ENCODE measurements around the gene TSPEAR. TPM values are rescaled to one million over a fixed set of nuclear protein-coding genes. Genes with fewer than 3 reads are reported as not detected.
"Not testable (repeated sequence)": the region's sequence is repeated elsewhere in the genome, so short reads cannot be mapped to it uniquely, and the experiment has no call there.

TSPEAR gene
- total RNA-seq, 1 donor from 2014 or later: 1.0 TPM

DNA sequence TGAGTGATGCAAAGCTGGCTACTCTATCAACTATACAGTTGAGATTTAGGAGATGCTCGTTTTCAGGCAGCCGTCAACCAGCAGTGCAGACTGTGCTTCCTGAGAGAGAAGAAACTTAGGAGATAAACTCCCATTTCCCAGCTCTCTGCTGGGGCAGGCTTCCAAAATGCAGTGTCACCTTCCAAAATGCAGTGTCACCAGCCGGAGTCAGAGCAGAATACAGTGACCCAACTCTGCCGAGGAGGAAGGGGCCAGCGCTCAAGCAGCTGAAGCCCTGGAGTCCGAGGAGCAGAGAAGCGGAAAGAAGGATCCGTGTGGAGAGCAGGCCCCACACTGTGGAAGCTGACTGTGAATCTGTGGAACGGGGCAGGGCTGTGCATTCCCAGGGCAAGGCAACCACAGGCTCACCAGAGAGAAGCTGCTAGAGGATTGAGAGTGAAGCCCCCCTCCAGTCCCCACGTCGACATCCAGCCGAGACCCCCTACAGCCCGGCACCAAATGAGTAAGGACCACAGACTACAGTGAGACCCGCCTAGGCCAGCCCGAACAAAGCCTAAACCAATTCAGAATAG, 28.7 kb downstream of the TSPEAR start:
- DNase-seq: no peak

DNA sequence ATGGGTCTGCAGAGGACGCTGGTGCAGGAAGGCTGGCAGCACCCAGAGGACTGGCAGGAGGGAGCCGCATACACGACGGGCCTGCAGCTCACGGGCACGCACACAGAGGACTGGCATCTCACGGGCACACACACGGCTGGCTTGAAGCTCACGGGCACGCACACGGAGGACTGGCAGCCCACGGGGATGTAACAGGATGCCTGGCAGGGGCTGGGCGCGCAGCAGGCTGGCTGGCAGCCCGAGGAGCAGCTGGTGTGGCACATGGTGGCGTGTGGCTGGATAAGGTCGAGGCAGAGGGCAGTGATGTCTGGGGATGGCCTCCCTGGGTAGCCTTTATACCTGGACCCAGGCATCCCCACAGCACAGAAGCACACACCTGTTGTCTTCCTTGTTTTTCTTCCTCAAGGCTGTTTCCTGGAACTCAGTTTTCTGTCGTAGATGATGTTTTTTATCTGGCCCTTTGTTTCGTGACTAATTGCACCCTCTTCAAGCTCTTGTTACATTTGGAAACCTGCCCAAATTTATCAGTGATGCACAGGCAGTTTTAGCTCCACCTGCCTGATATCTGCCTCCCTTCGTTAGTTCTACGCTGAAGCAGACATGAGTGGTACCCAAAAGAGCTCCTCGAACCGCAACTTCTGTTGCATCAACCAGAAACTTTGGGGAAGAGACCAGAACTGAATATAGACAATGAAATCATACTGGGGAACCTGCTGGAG, 29.4 kb downstream of the TSPEAR start, which contains the start of gene KRTAP12-1:
Gene KRTAP12-1, minus strand, starts transcription at position 303 of the 719 bp plus-strand sequence. Its CDS starts 40 bp downstream, at position 263.
- peak; percentile 15 for DNase-seq

DNA sequence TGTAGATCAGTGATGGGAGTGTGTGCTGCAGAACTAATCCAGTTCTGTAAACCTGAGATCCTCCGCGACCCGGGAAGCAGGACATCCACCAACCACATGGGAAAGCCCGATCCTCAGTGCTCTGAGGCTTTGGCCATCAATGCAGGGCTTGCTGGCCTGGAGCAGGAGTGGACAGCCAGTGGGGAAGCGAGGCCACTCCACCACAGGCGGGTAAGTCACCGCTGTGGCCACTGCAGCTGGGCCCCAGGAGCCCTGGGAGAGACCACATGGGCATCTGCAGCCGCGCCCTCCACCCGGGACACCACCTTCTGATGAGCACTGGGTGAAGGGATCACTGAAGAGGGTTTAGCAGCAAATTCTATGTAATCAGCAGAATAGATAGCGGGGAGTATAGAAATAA, 30.2 kb downstream of the TSPEAR start:
- DNase-seq: no peak

GRCh38 chr21:44677881-44678280, 33.5 kb downstream of the TSPEAR start:
- DNase-seq: no peak

DNA sequence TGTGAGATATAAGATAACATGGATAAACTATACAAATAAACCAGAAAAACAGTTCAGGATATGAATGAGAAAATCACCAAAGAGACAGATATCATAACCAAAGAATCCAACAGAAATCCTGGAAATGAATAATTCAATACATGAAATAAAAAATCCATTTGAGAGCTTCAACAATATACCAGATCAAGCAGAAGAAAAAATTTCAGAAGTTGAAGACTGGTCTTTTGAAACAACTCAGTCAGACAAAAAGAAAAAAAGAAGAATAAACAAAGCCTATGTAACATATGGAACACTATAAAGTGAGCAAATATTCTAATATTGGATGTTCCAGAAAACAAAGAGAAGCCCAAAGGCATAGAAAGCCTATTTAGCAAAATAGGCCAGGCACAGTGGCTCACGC, 39.5 kb downstream of the TSPEAR start:
- no peak for DNase-seq

- no peak for DNase-seq
Observed at GRCh38 chr21:44670642-44671432, 40.5 kb downstream of the TSPEAR start.

DNA sequence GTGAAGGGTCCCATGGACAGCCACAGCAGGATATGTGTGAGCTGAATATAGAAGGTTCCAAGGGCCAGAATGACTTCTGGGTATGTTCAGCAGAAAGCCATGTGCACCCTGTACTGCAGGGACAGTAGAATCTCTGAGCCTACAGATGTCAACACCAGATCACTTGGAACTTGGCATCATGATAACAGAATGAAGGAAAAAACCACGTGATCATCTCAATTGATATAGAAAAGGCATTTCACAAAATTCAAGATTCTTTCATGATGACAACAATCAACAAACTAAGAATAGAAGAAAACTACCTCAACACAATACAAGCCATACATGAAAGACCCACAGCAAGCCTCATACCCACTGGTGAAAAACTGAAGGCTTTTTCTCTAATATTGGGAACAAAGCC, 43.8 kb downstream of the TSPEAR start:
- no peak for DNase-seq

DNA sequence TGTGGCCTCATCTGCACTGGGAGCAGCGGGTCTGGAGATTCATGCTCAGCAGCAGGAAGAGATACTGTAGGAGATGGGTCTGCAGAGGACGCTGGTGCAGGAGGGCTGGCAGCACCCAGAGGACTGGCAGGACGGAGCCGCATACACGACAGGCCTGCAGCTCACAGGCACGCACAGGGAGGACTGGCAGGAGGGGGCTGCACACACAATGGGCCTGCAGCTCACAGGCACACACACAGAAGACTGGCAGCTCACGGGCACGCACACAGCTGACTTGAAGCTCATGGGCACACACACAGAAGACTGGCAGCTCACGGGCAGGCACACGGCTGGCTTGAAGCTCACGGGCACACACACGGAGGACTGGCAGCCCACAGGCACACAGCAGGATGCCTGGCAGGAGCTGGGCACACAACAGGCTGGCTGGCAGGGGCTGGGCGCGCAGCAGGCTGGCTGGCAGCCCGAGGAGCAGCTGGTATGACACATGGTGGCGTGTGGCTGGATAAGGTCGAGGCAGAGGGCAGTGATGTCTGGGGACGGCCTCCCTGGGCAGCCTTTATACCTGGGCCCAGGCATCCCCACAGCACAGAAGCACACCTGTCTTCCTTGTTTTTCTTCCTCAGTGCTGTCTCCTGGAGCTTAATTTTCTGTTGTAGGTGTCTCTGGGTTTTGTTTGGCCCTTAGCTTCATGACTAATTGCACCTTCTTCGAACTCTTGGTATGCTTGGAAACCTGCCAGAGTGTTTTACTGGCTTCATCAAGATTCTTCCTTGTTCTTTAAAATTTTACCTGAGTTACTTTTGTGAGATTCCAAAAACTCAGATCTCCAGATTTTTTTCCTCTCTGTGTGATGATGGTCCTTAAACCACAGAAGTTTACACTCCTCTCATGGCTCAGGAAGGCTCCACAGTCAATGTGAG, 44.7 kb downstream of the TSPEAR start, which contains the start of gene KRTAP12-2:
Gene KRTAP12-2, minus strand, starts transcription at position 527 of the 920 bp plus-strand sequence. Its CDS starts 41 bp downstream, at position 486.
- DNase-seq: peak; percentile 53

- no peak for DNase-seq
Observed at GRCh38 chr21:44664691-44665090, 46.7 kb downstream of the TSPEAR start.

DNA sequence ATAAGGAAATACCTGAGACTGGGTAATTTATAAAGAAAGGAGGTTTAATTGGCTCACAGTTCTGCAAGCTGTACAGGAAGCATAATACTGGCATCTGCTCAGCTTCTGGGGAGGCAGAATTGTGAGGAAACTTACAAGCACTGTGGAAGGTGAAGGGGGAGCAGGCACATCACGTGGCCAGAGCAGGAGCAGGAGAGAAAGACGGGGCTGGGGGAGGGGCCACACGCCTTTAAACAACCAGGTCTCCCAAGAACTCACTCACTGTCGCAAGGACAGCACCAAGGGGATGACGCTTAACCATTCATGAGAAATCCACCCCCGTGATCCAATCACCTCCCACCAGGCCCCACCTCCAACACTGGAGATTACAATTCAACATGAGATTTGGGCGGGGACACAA, 49.8 kb downstream of the TSPEAR start:
- DNase-seq: not testable (repeated sequence)

DNA sequence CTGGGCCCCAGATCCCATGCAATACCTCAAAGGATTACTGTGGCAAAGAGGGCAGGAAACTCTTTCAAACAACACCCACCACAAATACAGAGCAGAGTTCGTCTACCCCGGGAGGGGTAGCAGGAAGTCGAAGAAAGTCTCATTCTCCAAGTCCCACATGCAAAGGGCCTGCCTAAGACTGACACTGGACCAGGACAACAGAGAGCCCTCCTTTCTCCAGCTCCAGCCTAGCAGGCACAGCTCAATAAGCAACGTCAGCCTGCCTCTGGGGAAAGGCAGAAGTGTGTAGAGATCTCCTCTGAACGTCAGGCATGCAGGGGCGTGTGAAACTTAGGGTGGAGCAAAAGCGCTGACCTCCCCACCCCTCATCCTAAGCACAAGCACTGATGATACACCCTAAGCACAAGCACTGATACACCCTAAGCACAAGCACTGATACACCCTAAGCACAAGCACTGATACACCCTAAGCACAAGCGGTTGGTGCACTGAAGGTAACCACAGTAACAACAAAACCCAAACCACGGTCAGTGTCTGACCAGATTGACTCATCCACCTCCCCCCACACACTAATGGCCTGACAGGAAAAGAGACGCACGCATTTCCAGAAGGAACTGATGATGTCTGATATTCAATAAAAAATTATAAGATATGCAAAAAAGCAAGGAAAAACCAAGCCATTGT, 52.3 kb downstream of the TSPEAR start:
- no peak for DNase-seq

- no peak for DNase-seq
Observed at GRCh38 chr21:44658541-44658910, 52.8 kb downstream of the TSPEAR start.

- peak; percentile 1 for DNase-seq
Observed at GRCh38 chr21:44657635-44658540, 53.5 kb downstream of the TSPEAR start, which contains the start of gene KRTAP12-3. Gene KRTAP12-3 (plus strand): TSS chr21:44657932. CDS start chr21:44657980, 48 bp downstream.

DNA sequence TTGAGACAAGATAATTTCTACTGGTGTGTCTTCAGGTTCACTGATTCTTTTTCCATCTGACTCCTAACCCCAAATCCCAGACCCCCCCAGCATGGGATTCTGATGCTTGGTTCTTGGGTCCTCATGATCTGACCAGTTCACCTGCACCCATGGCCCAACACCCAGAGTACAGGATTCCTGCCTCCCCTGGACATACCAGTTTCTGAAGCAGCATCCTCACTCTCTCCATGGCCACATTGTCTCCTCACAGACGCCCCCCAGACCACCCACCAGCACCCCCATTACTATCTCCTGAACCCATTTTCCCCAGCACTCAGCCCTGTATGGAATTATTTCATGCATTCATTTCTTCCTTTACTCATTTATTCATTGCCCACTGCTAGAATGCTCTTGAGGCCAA, 54.5 kb downstream of the TSPEAR start:
- DNase-seq: no peak

GRCh38 chr21:44654576-44655175, 56.7 kb downstream of the TSPEAR start, which contains the start of gene KRTAP12-4:
Gene KRTAP12-4 (minus strand): TSS chr21:44654659. CDS start chr21:44654614, 45 bp downstream.
- DNase-seq: no peak

DNA sequence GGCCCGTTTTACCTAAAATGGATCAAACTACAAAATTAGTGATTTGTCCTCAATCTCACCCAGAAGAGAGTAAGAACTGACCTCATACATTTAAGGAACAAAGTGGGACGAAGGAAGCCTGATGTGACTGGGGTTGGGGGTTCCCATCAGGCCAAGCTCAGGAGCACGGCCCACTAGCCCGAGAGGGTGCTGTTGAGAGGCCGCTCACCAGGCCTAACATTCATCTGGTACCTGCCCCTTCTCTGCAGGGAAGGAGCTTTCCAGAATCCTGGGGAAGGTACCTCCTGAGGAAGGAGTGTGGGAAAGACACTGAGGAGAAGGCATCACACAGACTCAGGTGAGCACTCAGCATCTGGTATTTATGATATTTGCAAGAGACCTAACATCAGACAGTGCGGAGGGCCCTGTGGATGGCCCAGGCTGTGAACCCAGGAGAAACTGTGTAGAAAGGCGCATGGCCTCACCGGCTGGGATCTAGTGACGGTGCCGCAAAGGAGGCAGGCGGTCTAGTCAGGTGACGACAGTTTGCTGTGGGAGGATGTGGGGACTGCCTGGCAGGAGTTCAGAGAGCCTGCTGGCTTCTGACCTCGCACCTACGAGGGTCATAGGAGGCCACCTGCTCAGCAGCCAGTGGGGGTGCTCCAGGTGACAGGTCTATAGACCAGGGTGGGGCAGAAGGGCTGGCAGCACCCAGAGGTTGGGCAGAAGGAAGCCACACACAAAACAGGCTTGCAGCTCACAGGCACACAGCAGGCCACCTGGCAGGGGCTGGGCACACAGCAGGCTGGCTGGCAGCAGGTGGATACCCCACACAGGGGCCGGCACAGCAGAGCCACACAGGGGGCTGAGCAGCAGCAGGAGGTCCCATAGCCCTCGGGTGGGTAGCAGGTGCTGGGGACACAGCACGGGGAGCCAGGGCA, 57.5 kb downstream of the TSPEAR start:
- no peak for DNase-seq

DNA sequence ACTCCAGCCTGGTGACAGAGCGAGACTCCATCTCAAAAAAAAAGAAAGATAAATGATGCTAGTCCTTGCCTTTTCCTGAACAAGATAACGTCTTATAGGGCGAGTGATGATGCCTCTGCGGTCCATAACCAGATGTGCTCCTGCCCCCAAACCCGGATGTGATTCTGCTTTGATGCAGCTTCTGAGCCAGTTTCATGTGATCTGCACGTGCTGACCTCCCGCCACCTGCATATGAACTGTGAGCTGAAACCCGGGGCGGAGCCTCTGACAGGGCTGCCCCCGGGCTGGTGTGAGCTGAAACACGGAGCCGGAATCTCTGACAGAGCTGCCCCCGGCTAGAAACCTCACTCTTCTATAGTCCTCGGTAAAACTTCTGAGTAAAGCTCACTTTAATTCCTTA, 58.2 kb downstream of the TSPEAR start:
- DNase-seq: no peak

- DNase-seq: no peak
Observed at GRCh38 chr21:44650973-44651675, 60.2 kb downstream of the TSPEAR start.
